HCT116 (cell line): ENCODE measurements around the gene KCNJ1.

Experiments
- POLR2A ChIP-seq: IDR thresholded peaks from 2 replicates; pipeline ENCODE4 v1.7.0; 2011; ENCODE audit warnings: borderline replicate concordance; ENCODE audit not compliant: insufficient read depth, insufficient read length; ENCODE audit errors: extremely low read depth
- POLR2AphosphoS5 ChIP-seq: IDR thresholded peaks from 2 replicates; pipeline ENCODE4 v1.6.1; 2011; ENCODE audit warnings: mild to moderate bottlenecking, low read depth, low read length, moderate library complexity
- RAD21 ChIP-seq: IDR thresholded peaks from 2 replicates; pipeline ENCODE4 v1.6.1; 2012; ENCODE audit warnings: low read depth, mild to moderate bottlenecking
- YY1 ChIP-seq: IDR thresholded peaks from 2 replicates; pipeline ENCODE4 v1.6.1; 2011; ENCODE audit warnings: low read length, low read depth, moderate library complexity, mild to moderate bottlenecking; ENCODE audit not compliant: insufficient replicate concordance; ENCODE audit errors: extremely low read depth
- ZNF274 ChIP-seq: fragments of 200-500 bp; sonication (Bioruptor generic); IDR thresholded peaks from 2 replicates; pipeline ENCODE4 v1.6.1; 2014; ENCODE audit warnings: mild to moderate bottlenecking, low read depth, low read length, inconsistent platforms
- TF ChIP-seq, protein P1 (sequence below): IDR thresholded peaks from 2 replicates; pipeline ENCODE4 v1.6.1; 2012
- TF ChIP-seq, protein P2 (sequence below), 3 experiments: fragments of 200-600 bp in 1 of 3; sonication (generic) in 1 of 3; IDR thresholded peaks in 2 of 3; conservative IDR thresholded peaks in 1 of 3; 2 replicates each; pipeline ENCODE4 v1.5.1; 2012 to 2017; ENCODE audit warnings: low read depth in 2 of 3, low read length in 2 of 3, antibody characterized with exemption in 1 of 3, borderline replicate concordance in 1 of 3, control low read depth in 1 of 3, mild to moderate bottlenecking in 1 of 3, mixed read lengths in 1 of 3, mixed run types in 1 of 3, moderate library complexity in 1 of 3; ENCODE audit not compliant: insufficient read depth in 1 of 3
- TF ChIP-seq, protein P3 (sequence below): IDR thresholded peaks from 2 replicates; pipeline ENCODE4 v1.6.1; 2012; ENCODE audit warnings: low read depth

DNA sequence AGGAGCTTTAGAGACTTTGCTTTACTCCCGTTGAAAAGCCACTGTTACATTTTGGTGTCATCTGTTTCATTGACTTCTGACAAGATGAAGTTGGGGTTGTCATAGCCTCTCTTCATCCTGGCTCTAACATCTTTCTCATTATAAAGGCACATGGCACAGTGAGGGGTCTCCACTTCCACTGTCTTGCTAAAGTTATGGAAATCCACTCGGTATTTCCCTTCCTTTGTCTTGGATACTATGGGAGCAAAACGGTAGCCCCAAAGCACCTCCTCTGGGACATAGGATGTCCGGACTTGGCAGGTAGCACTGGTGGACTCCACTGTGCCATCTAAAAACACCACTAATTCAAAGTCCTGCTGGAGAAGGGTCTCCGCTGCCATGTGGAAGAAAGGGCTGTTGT is 28.0 kb downstream of the KCNJ1 start:
- TF ChIP-seq, protein P1, sequence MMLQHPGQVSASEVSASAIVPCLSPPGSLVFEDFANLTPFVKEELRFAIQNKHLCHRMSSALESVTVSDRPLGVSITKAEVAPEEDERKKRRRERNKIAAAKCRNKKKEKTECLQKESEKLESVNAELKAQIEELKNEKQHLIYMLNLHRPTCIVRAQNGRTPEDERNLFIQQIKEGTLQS: no peak
- no peak for TF ChIP-seq POLR2AphosphoS5
- TF ChIP-seq POLR2A: no peak
- TF ChIP-seq YY1: no peak
- no peak for TF ChIP-seq ZNF274
- TF ChIP-seq, protein P2, sequence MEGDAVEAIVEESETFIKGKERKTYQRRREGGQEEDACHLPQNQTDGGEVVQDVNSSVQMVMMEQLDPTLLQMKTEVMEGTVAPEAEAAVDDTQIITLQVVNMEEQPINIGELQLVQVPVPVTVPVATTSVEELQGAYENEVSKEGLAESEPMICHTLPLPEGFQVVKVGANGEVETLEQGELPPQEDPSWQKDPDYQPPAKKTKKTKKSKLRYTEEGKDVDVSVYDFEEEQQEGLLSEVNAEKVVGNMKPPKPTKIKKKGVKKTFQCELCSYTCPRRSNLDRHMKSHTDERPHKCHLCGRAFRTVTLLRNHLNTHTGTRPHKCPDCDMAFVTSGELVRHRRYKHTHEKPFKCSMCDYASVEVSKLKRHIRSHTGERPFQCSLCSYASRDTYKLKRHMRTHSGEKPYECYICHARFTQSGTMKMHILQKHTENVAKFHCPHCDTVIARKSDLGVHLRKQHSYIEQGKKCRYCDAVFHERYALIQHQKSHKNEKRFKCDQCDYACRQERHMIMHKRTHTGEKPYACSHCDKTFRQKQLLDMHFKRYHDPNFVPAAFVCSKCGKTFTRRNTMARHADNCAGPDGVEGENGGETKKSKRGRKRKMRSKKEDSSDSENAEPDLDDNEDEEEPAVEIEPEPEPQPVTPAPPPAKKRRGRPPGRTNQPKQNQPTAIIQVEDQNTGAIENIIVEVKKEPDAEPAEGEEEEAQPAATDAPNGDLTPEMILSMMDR (IDR thresholded peaks at IDR 0.05 in 2 of 3, conservative IDR thresholded peaks at IDR 0.05 in 1 of 3; ENCODE audit: borderline replicate concordance in 1 of 3, insufficient read depth in 1 of 3, low read depth in 2 of 3, low read length in 2 of 3): no peak
- TF ChIP-seq, protein P3, sequence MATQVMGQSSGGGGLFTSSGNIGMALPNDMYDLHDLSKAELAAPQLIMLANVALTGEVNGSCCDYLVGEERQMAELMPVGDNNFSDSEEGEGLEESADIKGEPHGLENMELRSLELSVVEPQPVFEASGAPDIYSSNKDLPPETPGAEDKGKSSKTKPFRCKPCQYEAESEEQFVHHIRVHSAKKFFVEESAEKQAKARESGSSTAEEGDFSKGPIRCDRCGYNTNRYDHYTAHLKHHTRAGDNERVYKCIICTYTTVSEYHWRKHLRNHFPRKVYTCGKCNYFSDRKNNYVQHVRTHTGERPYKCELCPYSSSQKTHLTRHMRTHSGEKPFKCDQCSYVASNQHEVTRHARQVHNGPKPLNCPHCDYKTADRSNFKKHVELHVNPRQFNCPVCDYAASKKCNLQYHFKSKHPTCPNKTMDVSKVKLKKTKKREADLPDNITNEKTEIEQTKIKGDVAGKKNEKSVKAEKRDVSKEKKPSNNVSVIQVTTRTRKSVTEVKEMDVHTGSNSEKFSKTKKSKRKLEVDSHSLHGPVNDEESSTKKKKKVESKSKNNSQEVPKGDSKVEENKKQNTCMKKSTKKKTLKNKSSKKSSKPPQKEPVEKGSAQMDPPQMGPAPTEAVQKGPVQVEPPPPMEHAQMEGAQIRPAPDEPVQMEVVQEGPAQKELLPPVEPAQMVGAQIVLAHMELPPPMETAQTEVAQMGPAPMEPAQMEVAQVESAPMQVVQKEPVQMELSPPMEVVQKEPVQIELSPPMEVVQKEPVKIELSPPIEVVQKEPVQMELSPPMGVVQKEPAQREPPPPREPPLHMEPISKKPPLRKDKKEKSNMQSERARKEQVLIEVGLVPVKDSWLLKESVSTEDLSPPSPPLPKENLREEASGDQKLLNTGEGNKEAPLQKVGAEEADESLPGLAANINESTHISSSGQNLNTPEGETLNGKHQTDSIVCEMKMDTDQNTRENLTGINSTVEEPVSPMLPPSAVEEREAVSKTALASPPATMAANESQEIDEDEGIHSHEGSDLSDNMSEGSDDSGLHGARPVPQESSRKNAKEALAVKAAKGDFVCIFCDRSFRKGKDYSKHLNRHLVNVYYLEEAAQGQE: no peak
- no peak for TF ChIP-seq RAD21
